ENCODE measurements around the gene KCNIP4. TPM values are rescaled to one million over a fixed set of nuclear protein-coding genes. Genes with fewer than 3 reads are reported as not detected.

The KCNIP4 gene
- total RNA-seq, 1 donor from 2014 or later: not detected

DNA sequence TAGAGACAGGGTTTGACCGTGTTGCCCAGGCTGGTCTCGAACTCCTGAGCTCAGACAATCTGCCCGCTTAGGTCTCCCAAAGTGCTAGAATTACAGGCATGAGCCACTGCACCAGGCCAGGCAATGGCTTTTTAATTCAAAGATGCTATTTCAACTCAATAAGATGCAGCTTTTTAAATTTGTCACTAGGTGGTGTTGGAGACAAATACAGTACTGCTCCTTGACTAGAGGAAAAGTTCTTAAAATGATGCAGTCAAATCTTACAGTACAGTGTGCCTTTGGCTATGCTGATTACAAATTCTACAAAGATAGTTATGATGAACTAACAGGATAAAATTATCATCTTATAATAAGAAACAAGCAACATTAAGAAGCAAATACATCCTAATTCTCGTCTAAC lies 441.1 kb downstream of the KCNIP4 start:
- Histone ChIP-seq H3K27me3 (ENCODE audit: low read depth) (no peaks in the 10 kb centered on the region), H3K4me3 (no peak overlapping the region), H3K4me1 (no peaks in the 10 kb centered on the region), H3K36me3 (no peaks in the 10 kb centered on the region), H3K27ac (replicated peaks) (no peak overlapping the region), H3K9me3 (replicated peaks) (no peaks in the 10 kb centered on the region)
- intact Hi-C loops (cut with micrococcal nuclease): no loop called here
- TF ChIP-seq, protein P1, sequence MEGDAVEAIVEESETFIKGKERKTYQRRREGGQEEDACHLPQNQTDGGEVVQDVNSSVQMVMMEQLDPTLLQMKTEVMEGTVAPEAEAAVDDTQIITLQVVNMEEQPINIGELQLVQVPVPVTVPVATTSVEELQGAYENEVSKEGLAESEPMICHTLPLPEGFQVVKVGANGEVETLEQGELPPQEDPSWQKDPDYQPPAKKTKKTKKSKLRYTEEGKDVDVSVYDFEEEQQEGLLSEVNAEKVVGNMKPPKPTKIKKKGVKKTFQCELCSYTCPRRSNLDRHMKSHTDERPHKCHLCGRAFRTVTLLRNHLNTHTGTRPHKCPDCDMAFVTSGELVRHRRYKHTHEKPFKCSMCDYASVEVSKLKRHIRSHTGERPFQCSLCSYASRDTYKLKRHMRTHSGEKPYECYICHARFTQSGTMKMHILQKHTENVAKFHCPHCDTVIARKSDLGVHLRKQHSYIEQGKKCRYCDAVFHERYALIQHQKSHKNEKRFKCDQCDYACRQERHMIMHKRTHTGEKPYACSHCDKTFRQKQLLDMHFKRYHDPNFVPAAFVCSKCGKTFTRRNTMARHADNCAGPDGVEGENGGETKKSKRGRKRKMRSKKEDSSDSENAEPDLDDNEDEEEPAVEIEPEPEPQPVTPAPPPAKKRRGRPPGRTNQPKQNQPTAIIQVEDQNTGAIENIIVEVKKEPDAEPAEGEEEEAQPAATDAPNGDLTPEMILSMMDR (IDR thresholded peaks at IDR 0.05; ENCODE audit: borderline replicate concordance): no peak
- DNase-seq: no peak

- DNase-seq: no peak
- Histone ChIP-seq H3K9me3 (replicated peaks) (no peaks in the 10 kb centered on the region), H3K36me3 (no peaks in the 10 kb centered on the region), H3K27ac (replicated peaks) (no peak overlapping the region), H3K27me3 (ENCODE audit: low read depth) (no peaks in the 10 kb centered on the region), H3K4me1 (no peaks in the 10 kb centered on the region), H3K4me3 (no peak overlapping the region)
- intact Hi-C loops (cut with micrococcal nuclease): no loop called here
- TF ChIP-seq, protein P1 (IDR thresholded peaks at IDR 0.05; ENCODE audit: borderline replicate concordance): no peak
Measured at GRCh38 chr4:21490682-21491081, 457.9 kb downstream of the KCNIP4 start.

GRCh38 chr4:21476757-21477156 lies 471.8 kb downstream of the KCNIP4 start:
- no peak overlapping the region for H3K27ac ChIP-seq (replicated peaks)
- H3K9me3 ChIP-seq (replicated peaks): peaks cover 4% of the 10 kb centered on the region
- DNase-seq: no peak
- H3K27me3 ChIP-seq (ENCODE audit: low read depth): no peaks in the 10 kb centered on the region
- H3K4me3 ChIP-seq: no peak overlapping the region
- H3K36me3 ChIP-seq: no peaks in the 10 kb centered on the region
- TF ChIP-seq, protein P1 (IDR thresholded peaks at IDR 0.05; ENCODE audit: borderline replicate concordance): no peak
- no peaks in the 10 kb centered on the region for H3K4me1 ChIP-seq
- intact Hi-C loops (cut with micrococcal nuclease): no loop called here

GRCh38 chr4:21474195-21474594 lies 474.4 kb downstream of the KCNIP4 start:
- DNase-seq: no peak
- Histone ChIP-seq H3K27ac (replicated peaks) (no peak overlapping the region), H3K9me3 (replicated peaks) (peaks cover 4% of the 10 kb centered on the region), H3K4me3 (no peak overlapping the region), H3K4me1 (no peaks in the 10 kb centered on the region), H3K36me3 (no peaks in the 10 kb centered on the region), H3K27me3 (ENCODE audit: low read depth) (no peaks in the 10 kb centered on the region)
- intact Hi-C loops (cut with micrococcal nuclease): no loop called here
- TF ChIP-seq, protein P1 (IDR thresholded peaks at IDR 0.05; ENCODE audit: borderline replicate concordance): no peak

DNA sequence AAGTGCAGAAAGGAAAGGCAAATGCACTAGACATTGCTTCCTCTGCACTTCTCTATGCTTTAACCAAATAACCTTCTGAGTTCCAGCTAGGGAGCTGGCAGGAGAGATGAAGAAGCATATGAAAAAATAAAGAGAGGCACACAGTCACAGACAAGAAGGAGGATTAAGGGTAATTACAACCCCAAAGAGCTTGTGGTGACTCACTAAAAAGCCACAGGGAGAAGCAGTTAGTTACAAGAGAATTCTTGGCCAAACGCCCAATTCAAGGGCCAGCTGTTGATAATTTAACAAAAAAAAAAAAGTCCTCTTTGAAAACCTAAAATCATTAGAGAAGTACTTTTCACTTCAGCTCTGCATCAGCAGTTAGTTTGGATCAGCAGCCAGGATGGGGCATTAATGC lies 478.0 kb downstream of the KCNIP4 start:
- Histone ChIP-seq H3K27me3 (ENCODE audit: low read depth) (peaks cover 7% of the 10 kb centered on the region), H3K4me3 (no peak overlapping the region), H3K4me1 (no peaks in the 10 kb centered on the region), H3K36me3 (no peaks in the 10 kb centered on the region), H3K9me3 (replicated peaks) (no peaks in the 10 kb centered on the region), H3K27ac (replicated peaks) (no peak overlapping the region)
- TF ChIP-seq, protein P1 (IDR thresholded peaks at IDR 0.05; ENCODE audit: borderline replicate concordance): no peak
- intact Hi-C loops (cut with micrococcal nuclease): no loop called here
- no peak for DNase-seq

Data from left ventricle myocardium inferior (tissue), 1 donor.